Skeletal muscle satellite cell (primary cell): ENCODE data around the gene TPRN.

Experiments
- H3K27me3 ChIP-seq: 2 replicates; pipeline ENCODE4 v1.7.0; 2013; ENCODE audit warnings: low read length; ENCODE audit not compliant: control insufficient read depth, insufficient read depth
- H3K36me3 ChIP-seq: 2 replicates; pipeline ENCODE4 v1.7.0; 2013; ENCODE audit warnings: mild to moderate bottlenecking, control low read depth, low read length; ENCODE audit not compliant: insufficient read depth
- H3K4me1 ChIP-seq: 2 replicates; pipeline ENCODE4 v1.7.0; 2013; ENCODE audit warnings: low read length; ENCODE audit not compliant: control insufficient read depth, insufficient read depth
- H3K4me2 ChIP-seq: 2 replicates; pipeline ENCODE4 v1.7.0; 2013; ENCODE audit warnings: mild to moderate bottlenecking, low read length
- H3K4me3 ChIP-seq: 2 replicates; pipeline ENCODE4 v1.7.0; 2013; ENCODE audit warnings: low read length
- H3K9ac ChIP-seq: 2 replicates; pipeline ENCODE4 v1.7.0; 2013; ENCODE audit warnings: mild to moderate bottlenecking, low read depth, low read length, moderate library complexity
- H3K9me3 ChIP-seq: replicated peaks from 2 replicates; pipeline ENCODE4 v1.7.0; 2013; ENCODE audit warnings: mild to moderate bottlenecking, control low read depth, low read length

TPRN gene

DNA sequence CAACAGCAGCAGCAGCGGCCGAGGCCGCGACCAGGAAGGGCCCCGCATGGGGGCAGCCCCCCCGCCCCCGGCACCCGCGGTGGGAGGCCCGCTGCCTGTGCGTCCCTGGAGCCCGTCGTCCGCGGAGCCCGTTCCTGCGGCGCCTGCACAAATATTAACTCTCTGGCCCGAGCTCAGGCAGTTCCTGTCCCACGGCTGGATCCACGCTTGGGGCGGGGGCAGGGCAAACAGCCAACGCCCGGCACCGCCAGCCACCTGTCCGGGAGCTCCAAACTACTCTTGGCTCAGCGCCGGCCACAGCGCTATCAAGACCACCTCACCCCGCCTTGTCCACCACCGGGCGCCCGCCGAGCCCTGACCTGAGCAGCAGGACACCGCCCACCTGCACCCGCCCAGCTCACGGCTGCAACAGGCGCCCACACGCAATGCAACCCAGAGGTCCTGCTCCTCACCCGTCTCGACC is 30.6 kb downstream of the TPRN start, which contains the start of gene LRRC26:
Gene LRRC26 (minus strand): TSS at position 156 of the 463 bp plus-strand sequence. CDS start 108 bp downstream, at position 48.
- H3K36me3 ChIP-seq: no peaks in the 10 kb centered on the region
- H3K4me3 ChIP-seq: peak within 1 kb of the TSS; percentile 19
- peaks cover 82% of the 10 kb centered on the region for H3K27me3 ChIP-seq
- no peak within 1 kb of the TSS for H3K9ac ChIP-seq
- H3K4me2 ChIP-seq: peak within 1 kb of the TSS; percentile 61
- no peaks in the 10 kb centered on the region for H3K9me3 ChIP-seq
- peaks cover 11% of the 10 kb centered on the region for H3K4me1 ChIP-seq

DNA sequence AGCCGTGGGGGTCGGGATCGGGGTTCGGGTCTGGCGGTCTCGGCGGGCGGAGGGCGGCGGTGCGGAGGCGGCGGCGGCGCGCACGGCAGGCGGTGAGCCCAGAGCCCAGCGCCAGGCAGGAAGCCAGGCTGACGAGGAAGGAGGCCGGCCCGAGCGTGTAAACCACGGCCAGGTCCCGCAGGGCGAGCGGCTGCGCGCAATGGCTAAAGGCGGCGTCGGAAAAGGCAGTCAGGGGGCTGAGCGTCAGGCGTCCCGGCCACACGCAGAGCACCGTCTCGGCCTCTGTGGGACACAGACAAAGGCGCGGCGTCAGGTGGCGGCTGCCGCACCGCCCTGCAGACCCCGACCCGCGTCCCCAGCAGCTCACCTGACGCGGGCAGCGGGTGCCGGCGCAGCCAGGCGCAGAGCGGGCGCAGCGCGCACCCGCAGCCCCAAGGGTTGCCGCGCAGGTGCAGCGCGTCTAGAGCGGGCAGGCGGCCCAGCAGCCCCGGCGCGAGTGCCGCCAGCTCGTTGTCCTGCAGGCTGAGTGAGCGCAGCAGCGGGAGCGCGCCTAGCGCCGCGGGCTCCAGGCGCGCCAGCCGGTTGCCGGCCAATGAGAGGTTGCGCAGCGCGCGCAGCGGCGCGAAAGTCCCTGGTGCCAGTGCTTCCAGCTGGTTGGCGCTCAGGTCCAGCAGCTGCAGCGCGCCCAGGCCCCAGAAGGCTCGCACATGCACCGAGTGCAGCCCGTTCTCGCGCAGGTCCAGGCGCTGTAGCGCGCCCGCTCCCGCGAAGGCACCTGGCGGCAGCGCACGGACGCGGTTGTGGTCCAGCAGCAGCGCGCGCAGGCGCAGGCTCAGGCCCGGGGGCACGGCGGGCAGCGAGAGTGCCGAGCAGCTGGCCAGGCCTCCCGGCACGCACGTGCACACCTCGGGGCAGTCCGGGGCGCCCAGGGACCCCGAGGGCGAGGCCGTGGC is 31.4 kb downstream of the TPRN start:
- Histone ChIP-seq H3K4me3 (peak overlapping the region; percentile 19), H3K4me2 (peak overlapping the region; percentile 61), H3K4me1 (peaks cover 11% of the 10 kb centered on the region), H3K9me3 (no peaks in the 10 kb centered on the region), H3K27me3 (peaks cover 85% of the 10 kb centered on the region), H3K9ac (no peak overlapping the region), H3K36me3 (no peaks in the 10 kb centered on the region)

DNA sequence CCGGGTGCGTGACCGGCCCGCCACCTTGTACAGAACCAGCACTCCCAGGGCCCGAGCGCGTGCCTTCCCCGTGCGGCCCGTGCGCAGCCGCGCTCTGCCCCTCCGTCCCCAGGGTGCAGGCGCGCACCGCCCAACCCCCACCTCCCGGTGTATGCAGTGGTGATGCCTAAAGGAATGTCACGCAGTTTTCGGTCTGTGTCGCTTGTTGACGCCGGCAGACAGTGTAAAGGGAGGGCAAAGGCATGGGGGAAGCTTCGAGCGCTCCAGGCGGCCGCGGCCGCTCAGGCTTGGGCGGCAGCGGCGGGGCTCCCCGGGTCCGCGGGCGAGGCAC is 32.0 kb downstream of the TPRN start:
- no peaks in the 10 kb centered on the region for H3K36me3 ChIP-seq
- H3K27me3 ChIP-seq: peaks cover 85% of the 10 kb centered on the region
- peak overlapping the region; percentile 61 for H3K4me2 ChIP-seq
- no peaks in the 10 kb centered on the region for H3K9me3 ChIP-seq
- no peak overlapping the region for H3K9ac ChIP-seq
- H3K4me1 ChIP-seq: peaks cover 11% of the 10 kb centered on the region
- H3K4me3 ChIP-seq: no peak overlapping the region

DNA sequence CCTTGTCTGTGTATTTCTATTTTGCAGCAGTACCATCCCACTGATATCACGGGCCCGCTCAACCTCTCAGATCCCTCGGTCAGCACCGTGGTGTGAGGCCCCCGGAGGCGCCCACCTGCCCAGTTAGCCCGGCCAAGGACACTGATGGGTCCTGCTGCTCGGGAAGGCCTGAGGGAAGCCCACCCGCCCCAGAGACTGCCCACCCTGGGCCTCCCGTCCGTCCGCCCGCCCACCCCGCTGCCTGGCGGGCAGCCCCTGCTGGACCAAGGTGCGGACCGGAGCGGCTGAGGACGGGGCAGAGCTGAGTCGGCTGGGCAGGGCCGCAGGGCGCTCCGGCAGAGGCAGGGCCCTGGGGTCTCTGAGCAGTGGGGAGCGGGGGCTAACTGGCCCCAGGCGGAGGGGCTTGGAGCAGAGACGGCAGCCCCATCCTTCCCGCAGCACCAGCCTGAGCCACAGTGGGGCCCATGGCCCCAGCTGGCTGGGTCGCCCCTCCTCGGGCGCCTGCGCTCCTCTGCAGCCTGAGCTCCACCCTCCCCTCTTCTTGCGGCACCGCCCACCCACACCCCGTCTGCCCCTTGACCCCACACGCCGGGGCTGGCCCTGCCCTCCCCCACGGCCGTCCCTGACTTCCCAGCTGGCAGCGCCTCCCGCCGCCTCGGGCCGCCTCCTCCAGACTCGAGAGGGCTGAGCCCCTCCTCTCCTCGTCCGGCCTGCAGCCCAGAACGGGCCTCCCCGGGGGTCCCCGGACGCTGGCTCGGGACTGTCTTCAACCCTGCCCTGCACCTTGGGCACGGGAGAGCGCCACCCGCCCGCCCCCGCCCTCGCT is 32.6 kb downstream of the TPRN start:
- H3K9ac ChIP-seq: no peak overlapping the region
- H3K9me3 ChIP-seq: no peaks in the 10 kb centered on the region
- H3K4me1 ChIP-seq: peaks cover 11% of the 10 kb centered on the region
- H3K4me3 ChIP-seq: no peak overlapping the region
- H3K27me3 ChIP-seq: peaks cover 87% of the 10 kb centered on the region
- no peak overlapping the region for H3K4me2 ChIP-seq
- no peaks in the 10 kb centered on the region for H3K36me3 ChIP-seq

DNA sequence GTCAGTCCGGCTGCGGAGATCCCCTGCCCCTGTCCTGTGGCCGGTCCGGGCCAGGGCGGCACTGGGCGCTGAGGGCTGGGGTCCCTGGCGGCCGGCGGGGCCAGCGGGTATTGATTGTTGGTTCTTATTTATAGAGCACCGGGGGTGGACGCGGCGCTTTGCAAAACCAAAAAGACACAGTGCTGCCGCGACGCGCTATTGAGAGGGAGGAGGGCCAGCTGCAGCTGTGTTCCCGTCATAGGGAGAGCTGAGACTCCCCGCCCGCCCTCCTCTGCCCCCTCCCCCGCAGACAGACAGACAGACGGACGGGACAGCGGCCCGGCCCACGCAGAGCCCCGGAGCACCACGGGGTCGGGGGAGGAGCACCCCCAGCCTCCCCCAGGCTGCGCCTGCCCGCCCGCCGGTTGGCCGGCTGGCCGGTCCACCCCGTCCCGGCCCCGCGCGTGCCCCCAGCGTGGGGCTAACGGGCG is 33.2 kb downstream of the TPRN start:
- Histone ChIP-seq H3K36me3 (no peaks in the 10 kb centered on the region), H3K4me2 (no peak overlapping the region), H3K9me3 (no peaks in the 10 kb centered on the region), H3K9ac (no peak overlapping the region), H3K4me1 (peaks cover 11% of the 10 kb centered on the region), H3K4me3 (no peak overlapping the region), H3K27me3 (peaks cover 88% of the 10 kb centered on the region)

DNA sequence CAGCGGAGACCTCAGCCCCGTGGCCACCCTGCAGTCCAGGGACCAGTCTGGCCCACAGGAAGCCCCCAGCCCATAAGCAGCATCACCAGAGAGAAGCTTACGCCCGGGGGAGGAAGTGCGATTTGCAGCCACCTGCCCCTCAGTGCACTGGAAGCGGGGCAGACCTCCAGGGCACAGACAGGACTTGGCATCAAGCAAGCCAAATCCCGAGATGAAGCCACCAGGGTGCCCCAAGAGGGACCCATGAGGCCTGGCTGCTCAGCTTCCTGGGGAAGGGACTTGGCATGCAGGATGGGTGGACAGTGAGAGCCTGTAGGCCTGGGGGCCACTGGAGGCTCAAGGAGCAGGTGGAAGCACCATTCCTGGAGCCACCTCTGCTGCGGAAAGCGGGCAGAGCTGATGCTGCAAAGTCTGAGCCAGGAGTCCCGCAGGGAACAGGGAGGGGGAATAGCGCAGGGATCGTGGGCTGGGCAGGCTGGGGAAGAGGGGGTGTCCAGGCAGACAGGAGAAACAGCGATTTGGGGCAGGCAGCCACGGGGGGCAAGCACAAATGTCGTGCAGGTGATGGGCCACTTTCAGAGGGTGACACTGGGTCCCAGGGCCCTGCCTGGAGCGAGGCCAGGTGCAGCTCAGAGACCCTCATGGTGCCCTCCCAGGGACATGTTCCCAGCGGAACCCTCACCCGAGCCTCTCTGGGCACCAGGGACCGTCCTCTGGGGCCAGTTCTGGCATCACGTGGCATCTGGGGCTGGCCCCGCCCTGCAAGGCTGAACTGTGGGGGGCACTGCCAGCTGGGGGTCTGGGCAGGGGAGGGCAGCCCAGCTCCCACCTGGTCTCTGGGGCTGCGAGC is 33.9 kb downstream of the TPRN start:
- H3K4me3 ChIP-seq: no peak overlapping the region
- H3K9ac ChIP-seq: no peak overlapping the region
- H3K9me3 ChIP-seq: no peaks in the 10 kb centered on the region
- H3K4me2 ChIP-seq: no peak overlapping the region
- peaks cover 11% of the 10 kb centered on the region for H3K4me1 ChIP-seq
- H3K36me3 ChIP-seq: no peaks in the 10 kb centered on the region
- peaks cover 83% of the 10 kb centered on the region for H3K27me3 ChIP-seq

DNA sequence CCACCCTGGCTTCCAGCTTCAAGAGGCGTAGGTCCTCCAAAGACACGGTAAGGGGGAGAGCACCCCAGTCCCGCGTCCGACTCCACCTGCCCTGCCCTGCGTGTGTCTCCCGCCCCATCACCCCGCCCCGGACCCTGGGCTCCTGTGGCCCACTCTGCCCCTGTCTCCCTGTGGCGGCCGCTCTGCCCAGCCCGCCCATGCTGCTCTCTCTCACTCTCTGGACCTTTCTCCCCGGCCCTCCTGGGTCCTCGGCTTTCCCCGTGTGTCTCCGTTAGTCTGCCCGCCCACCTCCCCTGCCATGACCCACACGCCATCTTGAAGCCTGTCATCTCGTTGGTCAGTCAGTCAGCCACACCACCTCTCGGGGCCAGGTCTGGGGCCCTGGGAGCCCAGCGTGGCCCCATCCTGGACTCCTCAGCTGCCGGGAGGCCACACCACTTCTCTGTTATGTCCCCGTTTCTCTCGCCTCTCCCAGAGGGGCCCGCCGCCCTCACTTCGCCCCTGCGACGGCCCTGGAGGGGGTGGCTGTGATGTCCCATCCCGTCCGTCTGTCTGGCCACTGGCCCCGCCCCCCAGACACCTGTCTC is 35.2 kb downstream of the TPRN start:
- Histone ChIP-seq H3K27me3 (peaks cover 78% of the 10 kb centered on the region), H3K9ac (no peak overlapping the region), H3K4me2 (no peak overlapping the region), H3K36me3 (no peaks in the 10 kb centered on the region), H3K4me3 (no peak overlapping the region), H3K9me3 (no peaks in the 10 kb centered on the region), H3K4me1 (peaks cover 11% of the 10 kb centered on the region)

DNA sequence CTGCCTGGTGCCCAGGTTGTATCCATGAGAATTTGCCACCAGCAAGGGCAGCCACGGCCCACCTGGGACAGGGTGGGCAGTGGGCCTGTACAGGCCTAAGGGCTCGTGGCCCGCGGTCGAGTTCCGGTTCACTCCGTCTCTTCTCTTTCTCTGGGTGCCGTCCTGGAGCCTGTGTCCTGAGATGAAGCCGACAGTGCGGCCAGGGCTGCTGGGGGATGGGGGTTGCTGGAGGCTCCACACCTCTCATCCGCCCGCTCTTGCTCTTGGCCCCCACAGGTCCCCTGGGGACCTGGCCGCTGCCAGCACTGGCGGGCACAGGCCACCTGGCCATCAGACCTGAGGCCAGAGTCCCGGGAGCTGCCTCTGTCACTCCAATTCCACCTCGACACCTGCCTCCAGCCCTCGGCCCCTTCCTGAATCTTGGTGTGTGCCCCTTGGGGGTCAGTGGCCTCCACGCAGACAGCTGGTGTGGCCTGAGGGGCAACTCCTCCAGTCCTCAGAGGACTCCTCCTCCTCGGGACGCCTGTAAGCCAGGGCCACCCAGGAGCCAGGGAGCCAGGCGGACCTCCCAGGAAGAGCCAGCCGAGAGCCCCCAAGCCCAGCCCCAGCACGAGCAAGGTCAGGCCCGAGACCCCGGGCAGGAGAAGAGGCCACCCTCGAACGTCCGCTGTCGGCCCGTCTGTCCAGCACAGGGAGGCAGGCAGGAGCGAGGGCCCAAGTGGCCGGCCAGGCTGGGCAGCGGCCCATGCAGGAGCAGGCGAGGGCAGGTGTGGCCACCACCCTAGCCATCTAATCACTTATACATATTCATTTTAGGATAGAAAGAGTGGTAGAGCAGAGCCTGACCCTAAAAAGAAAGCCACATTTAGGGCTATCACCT is 35.9 kb downstream of the TPRN start:
- Histone ChIP-seq H3K9me3 (no peaks in the 10 kb centered on the region), H3K4me3 (no peak overlapping the region), H3K4me1 (peaks cover 11% of the 10 kb centered on the region), H3K9ac (no peak overlapping the region), H3K27me3 (peaks cover 77% of the 10 kb centered on the region), H3K4me2 (no peak overlapping the region), H3K36me3 (no peaks in the 10 kb centered on the region)

DNA sequence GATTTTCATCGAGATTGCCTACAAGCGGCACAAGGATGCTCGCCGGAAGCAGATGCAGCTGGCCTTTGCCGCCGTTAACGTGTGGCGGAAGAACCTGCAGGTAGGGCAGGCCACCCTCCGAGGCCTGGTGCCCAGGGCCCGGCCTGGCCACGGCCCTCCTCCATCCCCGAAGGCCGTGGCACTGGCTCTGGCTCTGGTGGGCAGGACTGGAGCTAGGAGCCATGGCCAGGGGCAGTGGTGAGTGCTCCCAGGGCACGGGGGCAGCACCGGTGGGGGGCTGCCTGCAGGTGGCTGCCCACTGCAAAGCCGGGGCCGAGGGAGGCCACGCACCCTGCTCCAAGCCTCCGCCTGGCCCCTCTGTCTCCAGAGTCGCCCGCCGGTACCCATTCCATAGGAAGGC is 36.7 kb downstream of the TPRN start:
- H3K4me1 ChIP-seq: peaks cover 4% of the 10 kb centered on the region
- H3K27me3 ChIP-seq: peaks cover 77% of the 10 kb centered on the region
- no peaks in the 10 kb centered on the region for H3K9me3 ChIP-seq
- no peak overlapping the region for H3K4me3 ChIP-seq
- H3K4me2 ChIP-seq: no peak overlapping the region
- no peak overlapping the region for H3K9ac ChIP-seq
- no peaks in the 10 kb centered on the region for H3K36me3 ChIP-seq

DNA sequence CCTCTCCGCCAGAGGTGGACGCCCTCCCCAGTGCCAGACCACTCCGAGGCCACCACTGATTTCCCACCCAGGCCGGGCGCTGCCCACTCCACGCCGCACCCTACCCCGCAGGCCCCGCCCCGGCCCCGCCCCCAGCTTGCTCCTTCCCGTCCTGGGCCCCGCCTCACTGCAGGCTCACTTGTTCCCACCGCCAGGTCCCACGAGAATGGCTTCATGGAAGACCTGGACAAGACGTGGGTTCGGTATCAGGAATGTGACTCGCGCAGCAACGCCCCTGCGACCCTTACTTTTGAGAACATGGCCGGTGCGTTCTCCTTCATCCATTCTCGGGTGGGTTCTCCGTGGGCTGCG is 37.2 kb downstream of the TPRN start:
- no peak overlapping the region for H3K9ac ChIP-seq
- H3K4me2 ChIP-seq: peak overlapping the region; percentile 78
- H3K9me3 ChIP-seq: no peaks in the 10 kb centered on the region
- no peaks in the 10 kb centered on the region for H3K4me1 ChIP-seq
- H3K4me3 ChIP-seq: peak overlapping the region; percentile 28
- H3K27me3 ChIP-seq: peaks cover 79% of the 10 kb centered on the region
- H3K36me3 ChIP-seq: no peaks in the 10 kb centered on the region
